ENCODE measurements around the gene AWAT2. TPM values are rescaled to one million over a fixed set of nuclear protein-coding genes. Genes with fewer than 3 reads are reported as not detected.
A peak's percentile ranks its signal among the peaks of the same experiment; 100 is the strongest.

Gene AWAT2
- not detected in 3 replicates for total RNA-seq
- long read RNA-seq, result 0 reads

- peaks cover 17% of the 10 kb centered on the region for H3K9me3 Mint-ChIP-seq (ENCODE audit: low read depth)
- H3K27ac Mint-ChIP-seq (ENCODE audit: unreplicated experiment), result no peak within 1 kb of the TSS
- TF ChIP-seq CTCF (IDR thresholded peaks at IDR 0.05), result no peak
- no peak for DNase-seq (ENCODE audit: low spot score)
- H3K27me3 Mint-ChIP-seq (ENCODE audit: low read depth), result no peaks in the 10 kb centered on the region
- H3K4me1 Mint-ChIP-seq (ENCODE audit: low read depth), result peaks cover 18% of the 10 kb centered on the region
- H3K36me3 Mint-ChIP-seq (ENCODE audit: low read depth), result no peaks in the 10 kb centered on the region
- H3K4me3 Mint-ChIP-seq (ENCODE audit: unreplicated experiment), result no peak within 1 kb of the TSS
These were observed at the start of gene AWAT2 for GRCh38 chrX:70049925-70050324. Gene AWAT2, minus strand, starts transcription at chrX:70049938. Its CDS starts 6 bp downstream, at chrX:70049932.

GRCh38 chrX:70096052-70096451, 46.3 kb upstream of the AWAT2 start:
- H3K9me3 Mint-ChIP-seq (ENCODE audit: low read depth), result peaks cover 6% of the 10 kb centered on the region
- no peak overlapping the region for H3K4me3 Mint-ChIP-seq (ENCODE audit: unreplicated experiment)
- peaks cover 2% of the 10 kb centered on the region for H3K27me3 Mint-ChIP-seq (ENCODE audit: low read depth)
- H3K27ac Mint-ChIP-seq (ENCODE audit: unreplicated experiment), result no peak overlapping the region
- no peaks in the 10 kb centered on the region for H3K36me3 Mint-ChIP-seq (ENCODE audit: low read depth)
- peak; percentile 41 for TF ChIP-seq CTCF (IDR thresholded peaks at IDR 0.05)
- no peaks in the 10 kb centered on the region for H3K4me1 Mint-ChIP-seq (ENCODE audit: low read depth)
- no peak for DNase-seq (ENCODE audit: low spot score)

- peaks cover 7% of the 10 kb centered on the region for H3K4me1 Mint-ChIP-seq (ENCODE audit: low read depth)
- peaks cover 3% of the 10 kb centered on the region for H3K9me3 Mint-ChIP-seq (ENCODE audit: low read depth)
- DNase-seq (ENCODE audit: low spot score), result no peak
- H3K36me3 Mint-ChIP-seq (ENCODE audit: low read depth), result no peaks in the 10 kb centered on the region
- no peak overlapping the region for H3K4me3 Mint-ChIP-seq (ENCODE audit: unreplicated experiment)
- no peak overlapping the region for H3K27ac Mint-ChIP-seq (ENCODE audit: unreplicated experiment)
- no peak for TF ChIP-seq CTCF (IDR thresholded peaks at IDR 0.05)
- no peaks in the 10 kb centered on the region for H3K27me3 Mint-ChIP-seq (ENCODE audit: low read depth)
These were observed 42.5 kb upstream of the AWAT2 start for GRCh38 chrX:70092247-70092646.

- H3K27me3 Mint-ChIP-seq (ENCODE audit: low read depth), result no peaks in the 10 kb centered on the region
- no peak overlapping the region for H3K4me3 Mint-ChIP-seq (ENCODE audit: unreplicated experiment)
- H3K27ac Mint-ChIP-seq (ENCODE audit: unreplicated experiment), result no peak overlapping the region
- no peak for DNase-seq (ENCODE audit: low spot score)
- H3K4me1 Mint-ChIP-seq (ENCODE audit: low read depth), result peaks cover 7% of the 10 kb centered on the region
- peaks cover 3% of the 10 kb centered on the region for H3K9me3 Mint-ChIP-seq (ENCODE audit: low read depth)
- H3K36me3 Mint-ChIP-seq (ENCODE audit: low read depth), result no peaks in the 10 kb centered on the region
- no peak for TF ChIP-seq CTCF (IDR thresholded peaks at IDR 0.05)
These were observed 40.0 kb upstream of the AWAT2 start for GRCh38 chrX:70089604-70090297.

- H3K36me3 Mint-ChIP-seq (ENCODE audit: low read depth), result no peaks in the 10 kb centered on the region
- no peaks in the 10 kb centered on the region for H3K27me3 Mint-ChIP-seq (ENCODE audit: low read depth)
- DNase-seq (ENCODE audit: low spot score), result no peak
- TF ChIP-seq CTCF (IDR thresholded peaks at IDR 0.05), result no peak
- H3K9me3 Mint-ChIP-seq (ENCODE audit: low read depth), result peaks cover 3% of the 10 kb centered on the region
- H3K27ac Mint-ChIP-seq (ENCODE audit: unreplicated experiment), result no peak overlapping the region
- H3K4me1 Mint-ChIP-seq (ENCODE audit: low read depth), result peaks cover 7% of the 10 kb centered on the region
- no peak overlapping the region for H3K4me3 Mint-ChIP-seq (ENCODE audit: unreplicated experiment)
These were observed 39.0 kb upstream of the AWAT2 start for GRCh38 chrX:70088751-70089150.
